Measurements from ENCODE around the gene CDKL5.

Gene CDKL5

DNA sequence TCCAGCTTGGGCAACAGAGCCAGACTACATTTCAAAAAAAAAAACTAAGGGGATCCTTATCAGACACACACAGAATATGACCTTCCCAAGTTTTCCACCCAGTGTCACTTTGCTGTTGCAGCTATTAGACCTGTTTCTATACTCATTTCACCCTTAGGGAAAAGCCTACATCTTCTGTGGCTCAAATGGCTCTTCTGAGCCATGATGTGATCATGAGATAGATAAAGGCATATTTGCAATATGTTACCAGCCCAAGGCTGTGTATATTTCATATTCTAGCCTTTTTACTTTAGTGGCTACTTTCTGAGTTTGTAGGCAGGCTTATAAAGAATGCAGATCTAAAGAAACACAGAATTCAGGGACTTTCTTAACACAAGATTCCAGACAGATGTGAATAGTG is 227.2 kb downstream of the CDKL5 start:
- no peak for DNase-seq

DNA sequence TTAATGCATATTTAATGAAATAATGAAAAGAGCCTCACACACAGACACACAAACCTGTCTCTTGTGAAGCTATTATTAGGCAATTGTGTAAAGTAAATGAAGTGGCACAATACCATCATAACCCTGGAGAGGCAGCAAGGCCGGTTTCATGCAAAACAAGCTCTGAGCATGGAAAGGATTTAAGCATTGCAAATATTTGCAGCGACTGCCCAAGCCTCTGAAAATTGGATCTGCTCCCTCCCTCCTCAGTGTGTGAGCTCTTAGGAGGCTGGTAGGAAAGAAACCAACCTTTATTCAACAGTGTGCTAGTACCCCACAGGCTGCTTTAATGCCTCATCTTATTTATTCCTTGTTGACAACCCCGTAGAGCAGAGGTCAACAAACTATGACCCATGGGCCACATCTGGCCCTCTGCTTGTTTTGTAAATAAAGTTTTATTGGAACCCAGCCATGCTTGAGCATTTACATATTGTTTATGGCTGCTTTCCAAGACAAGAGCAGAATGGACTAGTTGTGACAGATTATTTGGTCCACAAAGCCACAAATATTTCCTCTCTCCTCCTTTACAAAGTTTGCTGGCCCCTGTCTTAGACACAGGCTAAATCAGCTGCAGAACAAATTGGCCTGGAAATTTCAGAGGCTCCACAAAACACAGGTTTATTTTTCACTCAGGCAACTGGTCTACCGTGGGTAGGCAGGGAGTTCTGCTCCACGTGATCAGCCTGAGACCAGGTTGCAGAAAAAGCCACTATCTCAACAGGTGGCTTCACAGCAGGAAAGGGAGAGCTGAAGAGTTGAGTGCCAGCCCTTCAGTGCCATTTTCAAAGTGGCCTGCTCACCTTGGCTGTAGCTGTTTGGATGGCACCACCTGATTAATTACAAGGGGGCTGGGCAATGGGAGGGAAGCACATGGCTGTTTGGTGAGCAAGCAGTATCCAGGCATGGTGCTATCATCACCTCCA is 229.7 kb downstream of the CDKL5 start:
- DNase-seq, result no peak

- DNase-seq, result no peak
These were observed 235.9 kb downstream of the CDKL5 start for GRCh38 chrX:18661273-18661672.

DNA sequence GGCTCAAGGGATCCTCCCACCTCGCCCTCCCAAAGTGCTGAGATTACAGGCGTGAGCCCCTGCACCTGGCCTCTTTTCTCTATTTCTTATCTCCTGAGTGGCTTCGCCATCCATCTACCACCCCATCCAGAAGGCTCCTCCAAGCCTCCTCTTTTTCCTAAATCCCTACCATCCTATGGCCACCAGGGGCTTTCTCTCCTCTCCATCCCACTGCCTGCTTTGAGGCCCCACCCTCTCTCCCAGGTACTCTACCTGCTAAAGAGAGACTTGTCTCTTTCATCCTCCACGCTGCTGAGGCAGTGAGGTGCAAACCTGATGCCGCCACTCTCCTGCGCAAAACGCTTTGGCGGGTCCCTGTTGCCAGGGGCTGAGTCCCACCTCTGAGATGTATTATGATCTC is 239.5 kb downstream of the CDKL5 start:
- DNase-seq, result no peak

DNA sequence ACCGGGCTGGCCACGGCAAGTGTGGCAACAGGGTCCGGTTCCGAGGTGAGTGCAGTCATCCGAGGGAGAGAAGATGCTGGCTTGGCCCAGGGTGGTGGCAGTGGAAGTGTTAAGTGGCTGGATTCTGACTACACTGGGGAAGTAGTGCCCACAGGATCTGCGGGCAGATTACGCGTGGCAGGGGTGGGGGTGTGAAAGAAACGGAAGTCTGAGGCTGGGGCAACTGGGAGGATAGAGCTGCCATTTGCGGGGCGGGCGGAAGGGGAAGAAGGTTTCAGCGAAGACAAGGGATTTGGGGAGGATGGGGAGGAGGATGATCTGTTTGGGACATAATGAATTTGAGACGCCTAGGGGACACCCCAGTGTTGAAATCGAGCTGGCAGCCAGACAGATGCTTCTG is 241.2 kb downstream of the CDKL5 start:
- DNase-seq, result no peak

DNA sequence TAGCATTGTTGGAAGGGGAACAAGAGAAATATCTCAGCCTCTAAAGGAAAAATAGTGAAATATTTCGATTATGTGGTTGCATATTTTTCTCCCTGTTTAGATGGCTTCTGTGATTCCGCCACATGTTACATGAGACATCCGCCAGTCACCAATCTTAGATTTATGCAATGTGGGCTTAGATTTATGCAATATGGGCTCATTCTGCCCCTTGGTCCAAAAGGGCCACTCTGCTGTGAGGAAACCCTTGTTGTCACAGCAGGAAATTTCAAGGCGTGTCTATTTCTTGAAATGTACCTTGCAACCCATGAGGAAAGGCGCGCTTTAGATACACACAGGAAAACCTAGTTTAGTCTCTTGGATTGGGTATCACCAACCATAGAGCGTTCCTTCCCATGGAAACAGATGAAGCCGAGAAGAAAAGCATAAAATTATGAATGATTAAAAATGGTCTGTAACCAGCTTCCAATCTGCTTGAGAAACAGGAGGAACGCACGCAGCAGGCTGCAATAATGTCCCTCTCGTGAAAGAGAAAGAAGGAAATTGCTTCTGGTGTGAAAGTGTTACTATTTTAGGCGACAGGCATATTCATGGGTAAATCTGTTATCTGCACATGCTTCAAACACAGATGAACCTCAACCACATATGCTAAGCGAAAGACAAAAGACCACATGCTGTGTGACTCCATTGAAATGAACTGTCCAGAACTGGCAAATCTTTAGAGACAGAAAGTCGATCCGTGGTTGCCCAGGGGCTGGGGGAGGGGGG is 242.8 kb downstream of the CDKL5 start:
- DNase-seq, result no peak

GRCh38 chrX:18672008-18672407 is 246.6 kb downstream of the CDKL5 start, which contains the start of gene RS1:
TSS of gene RS1 (minus strand) at chrX:18672108. CDS start at chrX:18672068, 40 bp downstream.
- DNase-seq, result no peak

DNA sequence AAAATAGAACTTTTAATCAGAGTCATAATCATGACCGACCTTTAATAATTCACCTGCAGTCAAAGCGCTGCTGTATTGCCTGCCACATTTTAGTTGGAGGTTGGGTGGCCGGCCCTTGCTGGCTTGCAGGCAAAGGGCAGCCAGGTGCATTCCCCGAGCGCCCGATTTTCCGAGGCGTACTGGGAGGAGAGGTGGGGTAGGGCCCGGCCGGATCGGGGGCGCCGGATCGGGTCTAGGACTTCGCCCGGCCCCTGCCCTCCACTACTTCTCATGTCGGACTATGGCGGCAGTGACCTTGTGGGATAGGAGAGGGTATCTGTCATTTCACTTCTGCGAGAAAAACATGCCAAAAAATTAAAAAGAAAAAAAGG is 249.0 kb downstream of the CDKL5 start:
- DNase-seq, result peak in 1 of 2 donors; percentile 3

- peak; percentile 70 for DNase-seq
These were observed 249.7 kb downstream of the CDKL5 start for GRCh38 chrX:18674788-18675735.

GRCh38 chrX:18676050-18676449 is 250.6 kb downstream of the CDKL5 start:
- no peak for DNase-seq

GRCh38 chrX:18676470-18676869 is 251.1 kb downstream of the CDKL5 start:
- no peak for DNase-seq

- DNase-seq, result no peak
These were observed 251.9 kb downstream of the CDKL5 start for GRCh38 chrX:18677161-18677869.

DNA sequence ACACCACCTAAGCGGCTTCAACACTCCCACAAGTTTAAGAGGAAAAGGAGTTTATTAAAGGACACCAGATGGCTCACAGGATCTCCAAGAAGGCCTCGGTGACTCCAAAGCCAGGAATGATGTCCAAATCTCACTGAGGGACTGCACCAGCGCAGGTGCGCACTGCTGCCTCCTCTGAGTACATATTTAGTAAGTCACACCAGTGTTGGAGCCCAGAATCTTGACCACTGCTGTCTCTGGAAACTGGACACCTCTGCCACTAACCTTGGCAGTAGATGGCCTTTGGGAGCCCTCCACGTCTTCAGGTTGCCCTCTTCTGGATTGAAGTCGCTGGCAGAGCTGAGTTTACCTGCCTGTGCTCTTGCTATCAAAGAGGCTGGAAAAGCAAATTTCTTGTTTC is 256.6 kb downstream of the CDKL5 start:
- DNase-seq, result no peak

DNA sequence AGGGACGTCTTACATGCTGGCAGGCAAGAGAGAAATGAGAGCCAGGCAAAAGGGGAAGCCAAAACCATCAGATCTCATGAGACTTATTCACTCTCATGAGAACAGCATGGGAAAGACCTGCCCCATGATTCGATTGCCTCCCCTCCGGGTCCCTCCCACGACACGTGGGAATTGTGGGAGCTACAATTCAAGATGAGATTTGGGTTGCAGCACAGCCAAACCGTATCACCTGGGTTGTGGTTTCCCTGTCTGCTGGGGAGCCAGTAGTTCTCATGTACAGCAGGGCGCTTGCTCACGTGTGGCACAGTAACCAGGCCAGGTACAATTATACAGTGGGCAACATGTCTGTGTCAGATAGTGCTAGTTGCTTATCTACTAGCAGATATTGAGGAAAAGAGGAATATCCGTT is 257.6 kb downstream of the CDKL5 start:
- DNase-seq, result no peak

DNA sequence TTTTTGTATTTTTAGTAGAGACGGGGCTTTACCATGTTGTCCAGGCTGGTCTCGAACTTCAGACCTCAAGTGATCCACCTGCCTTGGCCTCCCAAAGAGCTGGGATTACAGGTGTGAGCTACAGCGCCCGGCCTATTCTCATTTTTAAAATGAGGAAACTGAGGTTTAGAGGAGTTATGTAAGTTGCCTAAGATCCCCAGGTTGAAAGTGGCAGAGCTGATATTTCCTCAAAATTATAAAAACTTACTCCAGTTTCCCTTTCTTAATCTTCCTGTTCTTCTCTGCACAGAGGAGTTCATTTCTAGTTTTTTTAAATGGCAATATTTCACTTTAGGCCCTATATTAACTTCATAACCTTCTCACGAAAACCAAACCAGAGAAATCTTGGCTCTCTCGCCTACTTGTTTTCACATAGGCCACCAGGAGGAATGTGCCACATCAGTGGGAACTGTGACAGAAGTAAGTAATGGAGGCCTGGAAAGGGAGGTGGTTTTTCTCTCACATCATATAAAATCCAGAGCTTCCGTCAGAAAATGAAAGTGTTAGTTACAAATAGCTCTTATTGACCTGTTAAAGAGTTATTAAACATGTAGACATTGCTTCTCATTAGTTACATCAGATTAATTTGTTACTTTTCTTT is 262.6 kb downstream of the CDKL5 start:
- no peak for DNase-seq

- DNase-seq, result no peak
These were observed 266.0 kb downstream of the CDKL5 start for GRCh38 chrX:18691431-18691830.

- no peak for DNase-seq
These were observed 267.1 kb downstream of the CDKL5 start for GRCh38 chrX:18692541-18692940.

- DNase-seq, result no peak
These were observed 271.2 kb downstream of the CDKL5 start for GRCh38 chrX:18696653-18697052.

DNA sequence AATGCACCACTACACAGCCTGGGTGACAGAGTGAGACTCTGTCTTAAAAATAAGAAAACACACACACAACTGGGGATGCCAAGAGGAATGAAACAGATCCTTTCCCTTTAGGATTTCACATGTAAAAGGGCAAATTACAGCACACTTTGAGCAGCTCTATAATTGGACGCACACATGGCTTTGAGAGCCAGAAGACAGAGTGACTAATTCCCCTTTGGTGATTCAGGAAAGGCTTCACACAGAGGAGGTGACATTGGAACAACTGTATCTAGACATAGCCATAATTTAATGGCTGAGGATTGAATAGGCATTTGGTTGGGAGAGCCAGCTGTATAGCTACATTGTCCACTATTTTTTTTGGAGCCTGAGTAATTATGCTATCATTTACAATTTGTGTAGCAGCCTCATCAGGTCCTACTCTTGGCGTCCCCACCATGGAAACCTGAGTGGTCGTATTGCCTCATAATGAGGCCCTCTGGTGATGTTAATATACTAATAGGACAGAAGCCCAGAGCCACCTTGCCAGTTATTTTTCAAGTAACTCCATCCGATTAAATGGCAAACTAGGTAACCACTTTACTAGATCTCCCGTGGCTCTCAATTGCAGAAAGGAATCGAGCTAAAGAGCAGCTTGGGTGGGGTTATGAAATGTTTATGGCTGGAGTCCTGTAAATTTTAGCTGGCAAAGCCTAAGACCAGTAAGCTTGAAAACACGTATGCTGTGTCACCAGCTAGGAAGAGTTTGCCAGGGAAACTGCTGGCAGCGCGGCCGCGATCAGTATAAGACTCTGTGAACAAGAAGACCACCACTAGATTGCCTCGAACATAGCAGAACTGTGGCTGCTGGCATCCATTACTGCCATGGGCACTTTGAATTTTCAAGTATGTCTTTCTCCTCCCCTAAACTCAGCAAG is 273.6 kb downstream of the CDKL5 start:
- no peak for DNase-seq

GRCh38 chrX:18701621-18702361 is 276.4 kb downstream of the CDKL5 start:
- no peak for DNase-seq

Data from stimulated activated CD4-positive, alpha-beta T cell treated with anti-CD3 and anti-CD28 coated beads, Interleukin-2, amount 100 ng/mL, for 48 hours (primary cell).